Muscle layer of colon (tissue), 2 donors: ENCODE results near the gene MGAT5.

Source experiments
- H3K27ac ChIP-seq: one replicate; pipeline ENCODE4 v1.7.0; 2013; ENCODE audit warnings: low read depth, mild to moderate bottlenecking, low read length, moderate library complexity
- H3K27me3 ChIP-seq, 2 donors: one replicate each; pipeline ENCODE4 v1.7.0; 2013; ENCODE audit warnings: low read length in 2 of 2, mild to moderate bottlenecking in 2 of 2; ENCODE audit not compliant: insufficient read depth in 2 of 2, control insufficient read depth in 1 of 2
- H3K36me3 ChIP-seq: one replicate; pipeline ENCODE4 v1.7.0; 2013; ENCODE audit warnings: mild to moderate bottlenecking, low read length; ENCODE audit not compliant: insufficient read depth
- H3K4me1 ChIP-seq: one replicate; pipeline ENCODE4 v1.7.0; 2013; ENCODE audit warnings: mild to moderate bottlenecking, low read length; ENCODE audit not compliant: insufficient read depth
- H3K4me3 ChIP-seq, 2 donors: one replicate each; pipeline ENCODE4 v1.7.0; 2013; ENCODE audit warnings: low read length in 2 of 2, low read depth in 1 of 2, mild to moderate bottlenecking in 1 of 2, moderate library complexity in 1 of 2
- H3K9ac ChIP-seq: one replicate; pipeline ENCODE4 v1.7.0; 2013; ENCODE audit warnings: low read length
- H3K9me3 ChIP-seq: one replicate; pipeline ENCODE4 v1.7.0; 2013; ENCODE audit warnings: mild to moderate bottlenecking, low read length
- donor health status: abdominal sarcoma.
- donor health status: Adenocarcinoma of cecum.

MGAT5 gene

DNA sequence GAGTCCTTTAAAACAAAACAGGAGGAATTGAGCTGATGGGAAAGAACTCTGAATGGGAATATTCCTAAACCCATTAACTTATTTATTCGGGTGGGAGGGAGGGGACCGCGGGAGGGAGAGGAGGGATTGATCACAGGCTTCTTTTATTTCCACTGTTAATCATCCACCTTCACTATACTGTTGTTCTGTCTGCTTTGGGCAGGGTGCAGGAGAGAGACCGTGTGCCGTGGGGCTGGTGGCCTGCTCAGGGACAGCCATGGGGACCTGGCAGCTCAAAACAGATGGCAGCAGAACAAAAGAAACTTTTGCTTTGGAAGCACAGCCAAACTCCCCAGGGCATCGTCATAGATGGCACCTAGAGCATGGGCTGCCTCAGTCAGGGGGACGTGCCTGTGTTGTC, 195.3 kb downstream of the MGAT5 start:
- no peak overlapping the region for H3K9ac ChIP-seq

DNA sequence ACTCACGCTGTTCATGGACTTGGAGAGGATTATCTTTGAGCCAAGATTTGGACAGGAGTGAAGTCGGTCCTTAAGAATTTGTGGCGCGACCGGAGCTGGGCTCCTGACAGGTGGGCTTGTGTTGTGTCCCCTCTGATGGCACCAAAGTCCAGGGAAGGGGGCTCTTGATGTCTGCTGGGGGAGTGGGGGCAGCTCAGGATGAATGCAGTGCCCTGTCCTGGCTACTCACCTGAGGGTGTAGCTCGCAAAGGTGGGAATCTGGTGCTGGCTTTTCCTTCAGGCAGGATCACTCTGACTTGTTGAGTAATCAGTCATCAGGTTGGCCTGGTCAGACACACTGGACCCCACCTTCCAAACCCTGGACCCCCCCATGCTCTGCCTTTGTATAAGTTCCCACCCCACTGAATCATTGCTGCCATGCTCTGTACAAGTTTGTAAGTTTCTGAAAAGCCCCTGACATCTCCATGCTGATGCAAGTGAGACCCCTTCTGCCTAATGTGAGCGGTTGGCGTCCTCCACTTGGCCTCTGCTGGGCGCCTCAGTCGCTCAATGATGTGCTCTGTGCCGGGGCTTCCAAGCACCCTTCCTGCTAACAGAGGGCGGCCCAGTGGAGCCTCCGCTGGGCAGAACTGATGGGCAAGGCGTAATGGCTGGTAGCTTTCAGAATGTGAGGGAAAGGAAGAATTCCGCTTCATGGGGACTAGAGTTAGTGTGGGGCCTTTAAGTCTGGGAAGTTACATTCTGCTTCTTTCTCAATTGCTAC, 196.1 kb downstream of the MGAT5 start:
- Histone ChIP-seq H3K4me3 (no peak overlapping the region), H3K36me3 (no peaks in the 10 kb centered on the region)

More for the DNA sequence above, 195.3 kb downstream of the MGAT5 start:
- Histone ChIP-seq H3K36me3 (no peaks in the 10 kb centered on the region), H3K27me3 (no peaks in the 10 kb centered on the region), H3K4me1 (no peaks in the 10 kb centered on the region), H3K4me3 (no peak overlapping the region), H3K27ac (no peak overlapping the region), H3K9me3 (no peaks in the 10 kb centered on the region)

DNA sequence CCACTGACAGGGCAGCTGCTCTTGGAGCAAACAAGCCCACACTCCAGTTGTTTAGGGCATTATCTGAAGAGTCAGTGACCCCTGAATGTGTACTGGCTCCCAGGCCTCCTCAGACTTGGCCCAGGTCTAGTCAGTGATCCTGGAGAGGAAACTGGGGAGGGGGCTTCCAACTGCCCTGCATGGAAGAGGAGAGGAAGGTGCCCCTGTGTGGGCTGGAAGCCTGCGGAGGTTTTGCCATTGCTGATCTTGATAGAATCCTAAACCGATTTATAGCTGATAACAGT, 197.4 kb downstream of the MGAT5 start:
- Histone ChIP-seq H3K9ac (no peak overlapping the region), H3K4me1 (no peaks in the 10 kb centered on the region), H3K27ac (no peak overlapping the region), H3K9me3 (no peaks in the 10 kb centered on the region), H3K27me3 (no peaks in the 10 kb centered on the region), H3K36me3 (no peaks in the 10 kb centered on the region), H3K4me3 (no peak overlapping the region)

More for the DNA sequence above, 196.1 kb downstream of the MGAT5 start:
- Histone ChIP-seq H3K4me1 (no peaks in the 10 kb centered on the region), H3K27me3 (no peaks in the 10 kb centered on the region), H3K9ac (no peak overlapping the region), H3K27ac (no peak overlapping the region), H3K9me3 (no peaks in the 10 kb centered on the region)

DNA sequence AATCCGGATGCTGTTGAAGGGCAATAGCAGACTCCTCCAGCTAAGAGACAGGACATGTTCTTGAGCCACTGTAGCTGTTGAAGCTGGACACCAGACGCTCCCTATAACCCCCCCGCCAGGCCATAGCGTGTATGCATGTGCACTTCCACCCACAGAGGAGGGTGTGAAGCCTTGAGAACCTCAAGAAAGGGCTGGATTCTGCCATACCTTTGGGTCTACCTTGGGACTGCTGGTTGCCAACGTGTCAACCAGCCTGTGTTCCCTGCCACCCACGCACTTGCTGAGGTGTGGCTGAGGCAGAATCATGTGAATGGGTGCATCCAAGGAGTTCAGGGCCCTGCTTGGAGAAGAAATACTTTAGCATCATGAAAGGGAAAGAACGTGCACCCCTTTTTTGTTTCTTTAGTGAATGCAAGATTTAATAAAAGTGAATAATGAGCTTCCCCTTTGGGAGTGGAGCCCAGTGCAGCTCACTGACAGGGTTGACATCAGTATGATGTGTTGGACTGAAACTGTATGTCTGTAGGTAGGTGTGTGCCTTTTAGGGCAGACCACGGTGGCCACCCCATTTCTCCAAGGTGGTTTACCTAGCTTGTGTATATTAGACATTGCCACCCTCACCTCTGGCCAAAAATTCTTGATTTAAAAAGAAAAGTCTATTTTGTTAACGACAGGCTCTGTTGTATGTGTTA, 198.3 kb downstream of the MGAT5 start:
- Histone ChIP-seq H3K27me3 (no peaks in the 10 kb centered on the region), H3K9ac (no peak overlapping the region), H3K27ac (no peak overlapping the region), H3K9me3 (no peaks in the 10 kb centered on the region), H3K36me3 (no peaks in the 10 kb centered on the region), H3K4me3 (no peak overlapping the region), H3K4me1 (no peaks in the 10 kb centered on the region)

DNA sequence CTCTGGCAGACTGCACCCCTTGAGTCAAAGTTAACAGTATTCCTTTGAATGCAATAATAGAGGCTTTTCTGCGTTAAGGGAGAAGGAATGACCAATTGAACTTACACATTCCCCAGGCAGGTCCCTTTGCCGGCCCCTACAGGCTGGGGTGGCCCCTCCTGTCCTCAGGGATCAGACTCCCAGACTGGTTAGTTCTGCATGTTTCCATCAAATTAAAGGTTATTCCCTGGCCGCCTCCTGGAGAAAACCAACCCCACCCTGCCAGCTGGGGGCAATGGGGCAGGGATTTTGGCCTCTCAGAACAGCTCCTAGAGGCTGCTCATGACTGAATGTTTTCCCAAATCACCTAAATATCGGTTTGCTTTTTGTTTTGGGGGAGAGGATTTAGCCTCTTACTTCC, 199.6 kb downstream of the MGAT5 start:
- no peaks in the 10 kb centered on the region for H3K36me3 ChIP-seq
- no peak overlapping the region for H3K27ac ChIP-seq
- no peaks in the 10 kb centered on the region for H3K9me3 ChIP-seq
- no peaks in the 10 kb centered on the region for H3K27me3 ChIP-seq
- H3K4me1 ChIP-seq = no peaks in the 10 kb centered on the region
- H3K4me3 ChIP-seq = no peak overlapping the region
- no peak overlapping the region for H3K9ac ChIP-seq

DNA sequence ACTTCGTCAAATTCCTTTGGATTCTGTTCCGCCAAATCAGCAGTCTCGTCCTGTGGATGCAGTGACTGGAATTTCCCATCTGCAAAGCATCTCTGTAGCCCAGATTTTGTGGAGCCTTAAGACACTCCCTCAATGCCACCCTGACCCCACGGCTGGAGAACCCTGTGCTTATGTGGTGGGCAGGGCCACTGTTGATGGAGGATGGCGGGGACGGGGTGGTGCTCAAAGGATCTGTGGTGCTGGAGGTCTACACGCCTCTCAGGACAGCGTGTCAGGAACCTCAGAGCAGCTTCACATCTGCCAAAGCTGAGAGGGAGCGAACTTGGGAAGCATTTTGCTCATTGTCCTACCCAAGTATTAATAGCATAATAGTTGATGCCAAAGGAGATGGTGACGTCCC, 200.1 kb downstream of the MGAT5 start:
- H3K9me3 ChIP-seq = no peaks in the 10 kb centered on the region

DNA sequence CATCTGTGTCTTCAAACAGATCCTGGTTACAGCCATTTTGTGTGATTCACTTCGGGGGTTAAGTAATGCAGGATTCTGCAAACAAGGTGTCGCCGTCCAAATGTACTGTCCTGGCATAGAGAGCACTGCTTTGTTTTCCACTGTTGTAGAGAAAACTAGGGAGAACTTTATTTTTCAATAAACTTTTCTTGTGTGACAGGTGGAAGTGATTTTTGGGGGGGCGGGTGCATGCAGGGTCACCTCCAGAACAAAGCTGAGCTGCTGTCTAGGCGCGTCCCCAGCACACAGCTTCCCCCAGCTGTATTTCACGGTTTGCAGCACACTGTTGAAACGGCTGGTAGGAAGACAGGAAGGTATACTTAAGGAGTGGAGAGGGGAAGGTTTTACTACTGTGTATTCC, 200.6 kb downstream of the MGAT5 start:
- Histone ChIP-seq H3K9me3 (no peaks in the 10 kb centered on the region), H3K27ac (no peak overlapping the region), H3K4me1 (no peaks in the 10 kb centered on the region), H3K36me3 (no peaks in the 10 kb centered on the region), H3K4me3 (no peak overlapping the region), H3K9ac (no peak overlapping the region), H3K27me3 (no peaks in the 10 kb centered on the region)

More for the DNA sequence above, 200.1 kb downstream of the MGAT5 start:
- no peaks in the 10 kb centered on the region for H3K27me3 ChIP-seq
- no peak overlapping the region for H3K4me3 ChIP-seq
- H3K27ac ChIP-seq = no peak overlapping the region
- H3K36me3 ChIP-seq = no peaks in the 10 kb centered on the region
- H3K4me1 ChIP-seq = no peaks in the 10 kb centered on the region
- no peak overlapping the region for H3K9ac ChIP-seq

DNA sequence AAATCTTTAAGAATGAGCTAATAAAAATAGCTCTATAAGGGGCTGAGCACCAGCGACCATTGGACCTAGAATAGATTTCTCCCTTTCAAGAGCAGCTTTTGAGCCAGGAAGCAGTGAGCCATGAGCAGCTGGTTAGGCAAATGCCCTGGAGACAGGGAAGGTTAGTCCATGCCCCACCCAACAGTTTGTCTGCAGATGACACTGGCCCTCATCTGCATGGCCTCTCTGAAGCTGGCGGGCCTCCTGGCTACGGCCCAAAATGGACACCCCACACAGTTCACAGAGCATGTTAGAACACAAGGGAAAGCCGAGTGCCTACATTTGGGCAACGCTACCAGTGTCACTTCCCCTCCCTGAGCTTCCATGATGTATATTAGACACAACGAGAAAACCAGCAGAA, 201.1 kb downstream of the MGAT5 start:
- H3K9ac ChIP-seq = no peak overlapping the region
- H3K4me3 ChIP-seq = no peak overlapping the region
- no peaks in the 10 kb centered on the region for H3K9me3 ChIP-seq
- H3K27ac ChIP-seq = no peak overlapping the region
- no peaks in the 10 kb centered on the region for H3K36me3 ChIP-seq
- no peaks in the 10 kb centered on the region for H3K4me1 ChIP-seq
- H3K27me3 ChIP-seq = no peaks in the 10 kb centered on the region

DNA sequence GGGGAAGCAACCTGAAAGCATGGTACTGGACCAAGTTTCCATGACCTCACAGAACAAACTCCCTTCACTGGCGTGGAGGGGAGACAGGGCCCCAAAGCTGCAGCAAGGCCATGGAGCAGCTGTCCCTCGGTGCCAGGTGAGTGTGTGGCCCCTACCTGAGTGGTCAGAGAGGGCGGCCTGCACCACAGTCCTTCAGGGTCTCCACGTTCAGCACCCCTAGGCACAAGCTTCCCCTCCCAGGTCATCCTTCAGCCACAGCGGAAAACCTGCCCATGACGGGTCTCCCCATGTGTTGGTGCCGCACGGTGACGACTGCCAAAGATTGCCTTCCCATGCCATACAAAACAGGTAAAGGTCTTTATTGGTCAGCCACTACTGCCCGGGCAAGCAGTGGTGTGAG, 201.6 kb downstream of the MGAT5 start:
- no peaks in the 10 kb centered on the region for H3K9me3 ChIP-seq
- no peaks in the 10 kb centered on the region for H3K36me3 ChIP-seq
- no peaks in the 10 kb centered on the region for H3K4me1 ChIP-seq
- no peaks in the 10 kb centered on the region for H3K27me3 ChIP-seq
- H3K9ac ChIP-seq = no peak overlapping the region
- H3K27ac ChIP-seq = no peak overlapping the region
- H3K4me3 ChIP-seq = no peak overlapping the region

DNA sequence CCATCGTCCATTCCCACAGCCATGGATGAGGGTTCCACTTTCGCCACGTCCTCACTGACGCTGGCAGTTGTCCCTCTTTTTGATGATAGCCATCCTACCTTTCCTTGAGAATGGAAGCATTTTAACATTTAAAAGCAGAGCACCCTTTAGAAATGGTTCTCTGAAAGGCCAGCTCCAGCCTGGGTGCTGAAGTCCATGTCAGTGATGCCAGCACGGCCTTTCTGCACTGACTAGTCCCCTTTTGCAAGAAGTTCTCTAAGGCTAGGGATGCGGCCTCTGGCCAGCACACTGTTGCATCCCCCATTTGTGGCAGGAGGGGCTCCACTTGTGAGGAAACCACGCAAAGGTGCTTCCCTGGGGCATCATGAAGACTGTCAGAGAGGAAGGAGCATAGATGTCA, 203.5 kb downstream of the MGAT5 start:
- H3K4me1 ChIP-seq = no peaks in the 10 kb centered on the region

DNA sequence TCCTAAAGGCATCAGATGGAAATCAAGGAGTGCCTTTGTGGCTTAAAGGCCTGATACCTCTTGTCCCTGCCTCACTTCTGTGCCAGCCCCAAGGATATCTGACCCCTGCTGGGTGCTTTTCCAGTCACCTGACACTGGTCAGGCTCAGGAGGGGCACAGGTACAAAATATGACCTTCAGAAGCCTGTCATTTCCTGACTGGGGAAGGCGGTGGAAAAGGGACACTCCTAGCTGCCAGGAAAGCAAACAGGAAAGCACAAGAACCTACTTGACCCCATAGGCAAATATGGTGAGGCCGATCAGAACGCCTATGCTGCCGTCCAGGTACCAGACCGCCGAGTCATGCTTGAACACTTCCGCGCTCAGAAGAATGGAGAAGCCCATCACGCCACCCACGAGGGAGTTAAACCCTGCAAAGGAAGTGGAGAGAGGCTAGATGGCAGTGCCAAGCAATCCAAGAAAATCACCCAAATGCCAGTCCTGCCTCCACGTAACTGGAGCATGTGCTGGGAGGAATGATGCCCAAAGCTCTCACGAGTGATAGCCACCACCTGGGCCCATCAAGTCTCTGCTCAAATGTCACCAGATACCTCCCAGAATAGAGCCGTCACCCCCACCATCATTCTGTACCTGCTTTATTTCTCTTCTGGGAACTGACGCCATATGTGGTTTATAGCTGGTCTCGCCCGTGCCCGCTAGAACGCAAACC, 204.0 kb downstream of the MGAT5 start:
- Histone ChIP-seq H3K27ac (no peak overlapping the region), H3K4me3 (no peak overlapping the region), H3K4me1 (no peaks in the 10 kb centered on the region), H3K9me3 (no peaks in the 10 kb centered on the region), H3K27me3 (no peaks in the 10 kb centered on the region), H3K36me3 (no peaks in the 10 kb centered on the region), H3K9ac (no peak overlapping the region)

More for the DNA sequence above, 203.5 kb downstream of the MGAT5 start:
- Histone ChIP-seq H3K4me3 (no peak overlapping the region), H3K27ac (no peak overlapping the region), H3K27me3 (no peaks in the 10 kb centered on the region), H3K36me3 (no peaks in the 10 kb centered on the region), H3K9me3 (no peaks in the 10 kb centered on the region), H3K9ac (no peak overlapping the region)
